GM21825 (cell line): Measurements from ENCODE around the gene PET100.

Experiments used
- ATAC-seq: cut with Tn5 transposase; IDR thresholded peaks from one replicate; pipeline ENCODE4 v1.9.1; 2021; ENCODE audit warnings: mild to moderate bottlenecking, moderate library complexity; ENCODE audit not compliant: unreplicated experiment

PET100 gene

GRCh38 chr19:7611541-7612279 lies 17.9 kb upstream of the PET100 start:
- no peak for ATAC-seq

- ATAC-seq, result no peak
Measured at GRCh38 chr19:7612282-7613274, 17.0 kb upstream of the PET100 start.

- ATAC-seq, result no peak
Measured at GRCh38 chr19:7614859-7615741, 14.5 kb upstream of the PET100 start.

- no peak for ATAC-seq
Measured at GRCh38 chr19:7617172-7617571, 12.4 kb upstream of the PET100 start.

- ATAC-seq, result no peak
Measured at GRCh38 chr19:7617735-7618134, 11.9 kb upstream of the PET100 start.

GRCh38 chr19:7618348-7618747 lies 11.2 kb upstream of the PET100 start:
- ATAC-seq, result no peak

DNA sequence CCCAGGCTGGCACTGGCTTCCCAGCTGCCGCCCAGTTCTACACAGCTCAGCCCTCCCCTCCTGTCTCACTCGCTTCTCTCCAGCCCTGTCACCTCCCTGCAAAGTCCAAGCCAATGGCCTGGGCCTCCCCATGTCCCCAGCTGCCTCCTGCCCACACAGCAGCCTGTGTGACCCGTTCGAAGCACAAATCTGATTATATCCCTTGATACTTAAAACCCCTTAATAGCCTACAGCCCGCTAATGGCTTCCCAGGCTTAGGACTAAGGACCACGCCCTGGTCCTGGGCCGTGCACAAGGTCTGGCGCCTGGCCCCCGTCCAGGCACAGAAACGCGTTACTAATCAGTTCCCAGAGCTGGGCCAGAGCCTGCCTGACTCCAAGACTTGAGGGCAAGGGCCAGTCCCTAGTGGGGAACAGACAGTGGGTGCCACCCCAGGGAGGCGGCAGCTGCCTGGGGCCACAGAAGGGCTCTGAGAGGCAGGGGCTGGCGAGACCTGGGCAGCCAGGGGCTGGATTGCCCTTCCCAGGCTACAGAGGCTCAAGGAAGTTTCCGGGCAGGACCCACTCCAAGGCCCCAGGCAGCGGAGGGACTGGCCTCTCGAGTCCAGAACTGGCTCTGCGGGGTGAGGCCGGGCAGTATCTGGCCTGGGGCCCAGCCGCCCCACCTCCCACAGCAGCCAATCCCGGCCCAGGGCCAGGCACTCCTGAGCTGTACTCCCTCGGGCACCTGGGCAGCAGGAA lies 10.7 kb upstream of the PET100 start:
- ATAC-seq, result no peak

GRCh38 chr19:7619671-7620441 lies 9.7 kb upstream of the PET100 start:
- no peak for ATAC-seq

DNA sequence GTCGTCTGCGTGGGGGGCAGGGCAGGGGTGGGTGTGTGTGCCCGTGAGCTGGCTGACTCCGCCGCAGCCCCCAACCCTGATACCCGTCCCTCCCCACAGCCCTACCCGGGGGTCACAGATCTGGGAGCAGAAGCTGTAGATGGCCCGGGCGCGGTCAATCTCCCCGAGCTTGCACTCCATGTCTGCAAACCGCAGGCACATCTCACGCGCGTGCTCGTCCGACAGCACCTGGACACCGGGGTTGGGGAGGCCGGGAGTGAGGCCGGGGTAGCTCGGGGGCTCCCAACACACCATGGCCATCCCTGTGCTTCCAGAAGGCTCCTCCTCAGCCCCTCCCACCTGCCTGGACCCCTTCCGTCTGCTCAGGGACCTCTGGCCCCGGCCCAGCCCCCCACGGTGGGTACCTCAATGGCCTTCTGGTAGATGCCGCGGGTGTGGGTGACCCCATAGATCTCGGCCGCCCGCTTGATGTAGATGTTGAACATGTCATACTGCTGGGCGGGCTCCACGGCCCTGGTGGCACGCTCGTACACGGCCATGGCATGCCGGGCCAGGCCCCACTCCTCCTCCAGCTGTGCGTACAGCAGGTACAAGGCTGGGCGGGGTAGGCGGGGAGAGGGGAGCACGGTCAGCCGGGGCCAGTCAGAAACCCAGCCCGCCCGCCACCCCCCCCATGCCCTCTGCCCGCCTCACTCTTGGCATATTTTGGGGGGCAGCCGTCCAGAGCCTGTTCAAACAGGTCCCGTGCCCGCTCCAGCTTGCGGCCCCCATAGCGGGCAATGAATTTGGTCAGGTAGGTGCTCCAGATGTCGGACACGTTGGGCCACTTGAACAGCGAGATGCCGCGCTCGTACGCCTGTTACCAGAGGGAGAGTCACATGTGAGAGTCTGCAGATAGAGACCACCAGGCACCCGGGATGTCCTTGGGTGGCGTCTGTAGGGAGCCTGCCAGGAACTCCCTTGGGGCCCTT lies 8.9 kb upstream of the PET100 start:
- ATAC-seq, result no peak

DNA sequence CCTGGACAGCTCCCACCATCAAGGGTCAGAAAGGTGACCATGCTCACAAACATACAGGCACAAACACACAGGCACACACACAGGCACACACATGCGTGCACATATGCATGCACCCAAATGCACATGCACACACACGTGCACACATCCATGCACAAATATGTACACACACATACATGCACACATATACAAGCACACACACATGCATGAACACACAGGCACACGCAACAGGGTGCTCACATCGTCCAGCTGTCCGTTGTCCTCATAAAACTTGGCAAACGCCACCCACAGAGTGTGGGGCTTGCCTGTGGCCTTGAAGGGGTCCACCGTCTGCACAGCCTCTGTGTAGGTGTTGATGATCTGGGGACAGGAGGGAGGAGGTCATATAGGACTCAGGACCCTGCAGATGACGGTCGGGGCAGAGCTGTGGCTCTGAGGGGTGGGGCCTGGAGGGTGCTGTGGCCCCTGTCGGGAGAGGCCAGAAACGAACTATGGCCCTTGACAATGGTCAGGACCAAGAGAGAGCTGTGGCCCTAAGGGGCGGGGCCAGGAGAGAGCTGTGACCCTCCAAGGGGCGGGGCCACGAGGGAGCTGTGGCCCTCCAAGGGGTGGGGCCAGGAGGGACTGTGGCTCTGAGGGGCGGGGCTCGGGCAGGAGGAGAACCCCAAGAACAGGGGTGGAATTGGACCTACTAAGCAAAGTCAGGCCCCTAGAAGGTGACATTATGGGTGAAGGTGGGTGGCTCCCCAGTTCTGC lies 6.5 kb upstream of the PET100 start:
- no peak for ATAC-seq

- no peak for ATAC-seq
Measured at GRCh38 chr19:7623725-7624603, 5.6 kb upstream of the PET100 start.

DNA sequence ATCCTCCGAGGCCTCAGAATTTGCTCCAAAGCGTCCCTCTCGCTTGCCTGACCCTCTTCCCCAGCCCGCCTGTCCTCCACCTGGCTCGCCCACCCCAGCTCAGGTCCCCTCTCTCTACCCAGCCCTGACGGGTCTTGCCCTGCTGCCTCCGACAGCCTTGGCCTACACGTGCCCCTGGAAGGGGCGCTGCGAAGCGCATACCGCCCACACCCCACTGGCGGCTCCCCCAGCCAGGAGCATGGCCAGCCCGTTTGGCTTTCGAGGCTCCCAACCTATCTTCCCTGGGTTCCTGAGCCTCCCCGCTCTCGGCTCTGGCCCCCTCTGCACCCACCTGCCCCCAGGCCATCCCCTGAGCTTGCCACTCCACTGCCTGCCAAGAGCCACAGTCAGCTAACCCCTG lies 4.8 kb upstream of the PET100 start:
- no peak for ATAC-seq

GRCh38 chr19:7625763-7626372 lies 3.7 kb upstream of the PET100 start:
- no peak for ATAC-seq

DNA sequence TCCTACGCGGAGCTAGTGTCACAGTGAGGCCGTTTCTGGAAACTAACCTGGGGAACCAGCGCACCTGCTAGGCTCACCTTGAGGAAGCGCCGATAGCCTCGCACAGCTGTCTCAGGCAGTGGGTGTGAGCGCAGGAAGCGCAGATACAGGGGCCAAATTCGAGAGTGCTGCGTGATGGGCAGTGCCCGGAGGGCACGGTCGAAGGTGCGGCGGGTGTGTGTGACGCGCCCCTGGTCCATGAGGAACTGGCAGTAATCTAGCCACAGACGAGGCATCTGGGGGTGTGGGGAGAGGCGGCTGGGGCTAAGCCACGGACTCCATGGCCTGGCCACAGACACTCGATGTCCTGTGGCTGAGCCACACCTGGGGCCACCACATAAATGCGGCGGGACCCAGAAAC lies 2.4 kb upstream of the PET100 start:
- no peak for ATAC-seq

DNA sequence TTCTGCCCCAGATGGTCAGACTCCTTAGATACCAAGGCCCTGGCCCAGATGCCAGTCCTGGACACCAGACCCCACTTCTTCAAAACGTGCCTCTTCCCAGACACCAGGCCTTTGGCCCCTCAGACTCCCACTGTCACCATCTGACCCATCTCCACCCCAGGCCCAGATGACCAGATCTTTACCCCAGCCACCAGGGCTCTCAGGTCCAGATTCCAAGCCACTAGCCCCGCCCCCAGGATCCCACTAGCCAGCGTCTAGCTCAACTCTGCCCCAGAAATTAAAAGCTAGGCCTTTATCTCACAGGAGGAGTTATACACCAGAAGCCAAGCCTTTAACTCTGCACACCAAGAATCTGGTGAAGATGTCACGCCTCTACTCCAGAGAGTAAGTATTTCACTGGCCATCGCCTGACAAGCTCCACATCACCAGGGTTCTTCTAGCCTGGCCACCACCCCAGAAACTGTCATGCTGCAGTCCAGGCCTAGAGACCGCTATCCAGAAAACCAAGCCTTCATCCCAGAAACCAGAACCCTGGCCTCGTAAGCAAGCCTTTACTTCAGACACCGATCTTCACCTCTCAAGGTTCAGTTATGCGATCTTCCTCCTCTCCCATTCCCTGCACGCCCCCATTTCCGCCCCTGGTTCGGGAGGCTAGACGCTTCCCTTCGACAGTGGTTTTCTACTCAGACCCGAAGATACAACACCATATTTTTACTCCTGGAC lies 843 bp upstream of the PET100 start:
- no peak for ATAC-seq

DNA sequence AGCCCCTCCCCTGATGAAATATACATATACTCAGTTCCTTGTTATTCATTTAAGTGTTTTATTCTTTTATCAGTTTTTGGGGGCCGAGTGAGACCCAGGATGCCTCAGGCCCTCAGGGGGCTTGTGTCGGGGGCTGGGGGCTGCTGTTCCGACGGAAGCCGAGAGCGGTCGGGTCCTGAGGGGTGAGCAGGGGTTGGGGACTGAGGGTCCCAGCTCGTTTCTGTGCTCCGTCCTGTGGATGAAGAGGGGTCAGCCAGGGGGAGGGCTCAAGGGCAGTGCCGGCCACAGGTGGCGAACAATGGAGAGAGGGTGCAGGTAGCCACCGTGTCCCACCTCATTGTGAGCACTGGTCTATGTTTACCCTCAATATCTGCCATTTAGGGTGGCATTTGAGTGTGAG lies 2.0 kb downstream of the PET100 start:
- ATAC-seq, result no peak
